G401.6 (cell line): ENCODE data around the gene MEF2B.

Experiments used
- FAIRE-seq: peaks from 2 replicates; lab custom pipeline; 2012; peaks lifted over from hg19 to GRCh38; lab: Jason Lieb, UNC

Gene MEF2B

GRCh38 chr19:19098084-19098702 lies 71.9 kb downstream of the MEF2B start:
- FAIRE-seq: no peak

- FAIRE-seq: no peak
Observed at GRCh38 chr19:19096641-19097627, 73.1 kb downstream of the MEF2B start.

GRCh38 chr19:19095691-19096090 lies 74.4 kb downstream of the MEF2B start:
- no peak for FAIRE-seq
